Pons (tissue), 1 donor: ENCODE measurements around the gene MEX3A.
A peak's percentile ranks its signal among the peaks of the same experiment; 100 is the strongest.
"Not testable (repeated sequence)": the region's sequence is repeated elsewhere in the genome, so short reads cannot be mapped to it uniquely, and the experiment has no call there.

ENCODE experiments used
- DNase-seq: peaks from one replicate; pipeline ENCODE4 v3.0.0-alpha.2; 2016; ENCODE audit warnings: low spot score

MEX3A gene

GRCh38 chr1:156054500-156055280, 27.6 kb downstream of the MEX3A start, which contains the start of gene LAMTOR2:
Gene LAMTOR2, plus strand, starts transcription at chr1:156054782. Its CDS starts 108 bp downstream, at chr1:156054890.
- DNase-seq = peak; percentile 99

DNA sequence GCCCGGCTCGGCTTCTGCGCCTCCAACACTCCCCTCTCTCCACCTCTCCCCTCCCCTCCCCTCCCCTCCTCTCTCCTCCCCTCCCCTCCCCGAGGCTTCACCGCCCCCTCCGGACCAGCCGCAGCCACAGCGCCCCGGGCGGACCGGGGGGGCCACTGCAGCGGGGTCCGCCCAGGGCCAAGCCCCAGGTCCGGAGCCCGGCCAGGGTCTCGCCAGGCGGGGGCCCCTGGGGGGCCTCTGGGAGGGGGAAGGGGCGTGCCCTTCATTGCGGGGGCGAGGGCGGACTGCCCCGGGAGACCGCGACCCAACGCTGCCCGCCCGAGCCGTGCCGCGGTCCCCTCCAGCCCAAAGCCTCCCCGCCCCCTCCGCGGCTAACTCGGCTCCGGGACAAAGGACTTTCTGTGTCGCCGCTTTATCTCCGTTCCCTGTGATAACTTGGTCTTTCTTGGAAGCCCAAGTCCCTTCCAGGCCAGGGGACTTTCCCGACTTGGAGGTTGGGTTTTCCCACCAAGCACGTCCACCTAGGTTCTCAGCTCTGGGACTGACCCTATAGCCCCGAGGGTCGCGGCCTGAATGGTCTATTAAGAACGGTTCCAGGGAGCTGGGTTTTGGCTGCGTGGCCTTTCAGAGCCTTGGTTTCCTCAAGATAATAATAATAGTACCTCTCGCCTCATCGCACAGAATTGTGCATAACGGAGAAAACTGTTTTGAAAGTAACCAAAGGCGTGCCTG, 28.3 kb downstream of the MEX3A start, which contains the start of gene UBQLN4:
Gene UBQLN4 (minus strand): TSS at position 31 of the 732 bp plus-strand sequence. CDS start 97 bp downstream, outside the sequence.
- peak; percentile 86 for DNase-seq

DNA sequence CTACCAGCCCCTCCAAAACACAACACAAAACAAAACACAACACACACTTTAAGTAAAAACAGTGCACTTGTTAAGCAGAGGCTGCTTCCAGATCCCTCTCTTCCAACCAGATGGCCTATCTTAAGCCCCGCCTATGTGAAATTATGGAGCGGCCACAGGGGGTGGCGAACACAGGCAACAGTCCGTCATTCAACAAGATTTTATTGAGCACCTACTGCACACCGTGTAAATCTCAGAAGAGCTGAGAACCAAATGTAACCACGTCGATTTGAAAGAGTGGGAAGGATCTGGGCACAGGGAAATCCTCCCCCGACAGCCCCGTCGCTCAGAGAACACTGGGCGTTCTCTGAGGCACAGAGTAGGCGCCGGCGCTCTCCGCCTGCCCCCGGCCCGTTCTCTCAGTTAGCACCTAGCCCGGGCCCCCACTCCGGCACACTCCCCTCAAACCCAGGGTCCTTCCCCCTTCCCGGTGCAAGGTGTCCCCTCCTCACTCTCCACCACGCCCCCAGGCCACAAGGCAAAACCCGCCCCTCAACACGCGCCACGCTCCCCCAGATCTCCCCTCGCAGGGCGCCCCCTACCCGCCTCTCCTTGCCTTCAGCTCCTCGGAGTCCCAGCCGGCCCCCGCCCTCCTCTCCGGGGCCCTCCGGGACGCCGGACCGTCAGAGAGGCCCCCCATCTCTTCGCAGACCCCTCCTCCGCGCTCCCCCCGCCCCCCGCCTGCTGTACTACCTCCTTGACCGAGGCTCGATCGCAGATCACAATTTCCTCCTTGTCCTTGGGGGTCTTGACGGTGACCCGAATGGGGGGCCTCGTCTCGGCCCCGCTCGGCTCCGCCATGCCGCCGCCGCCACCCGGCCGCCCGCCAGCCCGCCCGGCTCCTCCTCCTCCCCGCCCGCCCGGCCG, 29.1 kb downstream of the MEX3A start:
- DNase-seq = peak; percentile 40

DNA sequence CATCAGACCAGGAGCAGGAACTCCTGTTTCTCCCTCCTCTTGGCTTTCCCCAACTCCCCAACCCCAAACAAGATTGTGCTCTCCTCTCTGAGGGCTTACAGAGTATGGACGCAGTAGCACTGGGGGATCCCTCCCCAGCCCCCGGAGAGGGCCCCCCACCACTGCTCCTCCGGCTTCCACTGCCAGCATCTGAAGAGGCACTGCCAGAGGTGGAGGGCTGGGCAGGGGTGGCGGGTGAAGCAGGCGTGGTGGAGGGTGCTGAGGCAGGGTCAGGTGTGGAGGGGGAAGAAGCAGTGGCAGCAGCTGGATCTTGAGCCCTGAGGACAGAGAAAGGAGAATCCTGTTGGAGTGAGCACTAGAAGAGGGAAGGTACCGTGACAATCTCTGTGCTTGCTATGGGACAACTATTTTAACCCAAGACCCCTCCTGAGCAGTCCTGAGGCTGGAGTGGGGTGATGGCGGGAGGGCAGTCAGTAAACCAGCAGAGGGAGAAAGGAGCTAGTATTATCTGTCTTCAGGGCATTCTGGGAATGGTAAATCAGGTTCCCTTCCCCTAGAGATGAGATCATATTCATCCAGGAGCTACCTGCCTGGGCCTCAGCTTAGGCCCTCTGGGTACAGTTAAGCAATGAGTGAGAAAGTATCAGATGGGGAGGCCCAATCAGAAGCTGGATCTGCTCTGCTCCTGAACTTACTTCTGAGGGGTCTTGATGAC, 31.1 kb downstream of the MEX3A start:
- DNase-seq = no peak

DNA sequence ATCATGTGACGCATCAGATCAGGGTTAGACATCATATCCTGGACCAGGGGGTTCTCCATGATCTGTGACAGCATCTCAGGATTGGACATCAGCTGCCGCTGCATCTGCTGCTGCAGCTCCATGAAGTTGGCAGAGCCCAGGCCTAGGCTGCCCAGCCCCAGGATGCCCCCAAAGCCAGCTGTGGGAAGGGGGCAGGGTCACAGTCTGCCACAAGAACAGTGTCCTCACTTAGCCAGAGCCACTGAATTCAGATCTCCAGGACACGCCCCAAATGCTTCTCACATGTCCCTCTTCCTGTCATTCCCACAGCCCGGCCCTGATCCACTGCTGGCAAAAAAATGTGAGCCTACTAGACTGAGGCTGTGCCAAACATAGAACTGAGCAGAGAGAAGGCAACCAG, 31.9 kb downstream of the MEX3A start:
- DNase-seq = peak; percentile 49

DNA sequence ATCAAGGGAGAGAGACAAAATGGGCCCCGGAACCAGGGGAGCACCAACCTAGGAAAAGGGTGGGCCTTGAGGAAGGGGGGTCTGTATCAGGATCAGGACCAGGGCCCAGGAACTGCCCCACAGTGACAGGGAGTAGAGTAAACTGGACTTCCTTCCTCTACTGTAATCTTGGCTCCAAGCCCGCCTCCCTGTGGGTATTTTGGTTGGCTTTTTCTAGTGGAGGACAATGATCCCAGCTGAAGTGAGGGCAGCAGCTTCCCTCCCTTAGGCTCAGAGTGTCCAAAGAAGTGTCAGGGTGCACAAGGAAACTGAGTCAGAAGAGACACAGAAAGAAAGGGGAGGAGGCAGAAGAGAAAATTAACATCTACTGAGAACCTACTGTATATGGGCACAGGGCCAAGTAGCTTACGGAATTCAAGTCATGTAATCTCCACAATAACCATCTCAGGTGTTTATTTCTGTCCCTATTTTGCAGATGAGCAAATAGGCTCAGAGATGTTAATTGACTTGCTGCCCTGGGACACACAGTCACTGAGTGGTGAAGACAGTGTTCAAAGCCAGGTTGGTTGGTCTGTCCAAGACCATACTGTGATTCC, 33.5 kb downstream of the MEX3A start:
- no peak for DNase-seq

DNA sequence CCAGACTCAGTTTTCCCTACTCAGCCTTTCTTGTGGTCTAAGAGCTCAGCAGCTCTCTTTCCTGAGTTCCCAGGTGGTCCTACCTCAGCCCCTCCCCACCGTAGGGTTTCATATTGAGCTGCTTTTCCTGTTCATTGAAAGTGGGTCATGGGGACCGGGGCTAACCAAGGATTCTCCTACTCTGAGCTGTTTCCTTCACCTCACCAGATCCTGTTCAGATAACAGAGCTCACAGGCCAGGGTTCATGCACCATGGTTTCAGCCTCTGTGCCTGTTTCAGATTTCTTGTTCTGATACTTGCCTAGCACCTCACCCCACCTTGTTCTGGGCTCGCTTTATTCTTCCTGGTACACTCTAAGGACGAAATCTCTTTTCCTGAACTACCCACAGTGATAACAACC, 37.2 kb downstream of the MEX3A start:
- no peak for DNase-seq

GRCh38 chr1:156042828-156043227, 39.4 kb downstream of the MEX3A start:
- no peak for DNase-seq

DNA sequence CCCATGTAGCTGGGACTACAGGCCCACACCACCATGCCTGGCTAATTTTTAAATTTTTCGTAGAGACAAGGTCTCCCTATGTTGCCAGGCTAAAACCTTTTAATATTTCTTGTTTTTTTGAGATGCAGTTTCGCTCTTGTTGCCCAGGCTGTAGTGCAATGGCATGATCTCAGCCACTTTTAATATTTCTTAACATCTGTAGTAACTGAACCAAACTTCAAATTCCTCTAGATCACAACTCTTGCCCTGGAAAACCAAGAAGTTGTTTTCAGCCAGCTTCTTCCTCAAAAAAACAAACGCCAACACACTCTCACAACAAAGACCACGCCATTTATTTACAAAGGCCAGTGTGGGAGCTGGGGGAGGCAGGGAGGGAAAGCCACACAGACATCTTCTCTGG, 47.3 kb downstream of the MEX3A start:
- not testable (repeated sequence) for DNase-seq

DNA sequence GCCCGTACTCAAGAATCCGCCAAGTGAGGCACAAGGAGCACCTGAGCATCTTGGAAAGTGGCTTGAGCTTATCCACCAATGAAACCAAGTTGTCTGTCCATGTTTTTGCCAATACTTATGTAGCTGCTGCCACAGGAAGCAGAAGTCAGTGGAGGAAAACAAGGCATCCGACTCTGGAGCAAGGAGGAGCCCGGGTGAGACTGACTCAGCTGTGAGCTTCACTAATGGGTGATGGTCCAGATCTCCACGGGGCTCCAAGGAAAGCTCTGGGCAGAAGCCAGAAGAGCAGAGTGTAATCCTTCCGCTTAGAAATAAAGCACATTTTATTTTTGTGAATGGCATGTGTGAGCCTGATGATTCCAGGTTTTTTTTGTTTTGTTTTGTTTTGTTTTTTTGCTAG, 49.3 kb downstream of the MEX3A start:
- no peak for DNase-seq

GRCh38 chr1:156026588-156026987, 55.7 kb downstream of the MEX3A start:
- DNase-seq = no peak

DNA sequence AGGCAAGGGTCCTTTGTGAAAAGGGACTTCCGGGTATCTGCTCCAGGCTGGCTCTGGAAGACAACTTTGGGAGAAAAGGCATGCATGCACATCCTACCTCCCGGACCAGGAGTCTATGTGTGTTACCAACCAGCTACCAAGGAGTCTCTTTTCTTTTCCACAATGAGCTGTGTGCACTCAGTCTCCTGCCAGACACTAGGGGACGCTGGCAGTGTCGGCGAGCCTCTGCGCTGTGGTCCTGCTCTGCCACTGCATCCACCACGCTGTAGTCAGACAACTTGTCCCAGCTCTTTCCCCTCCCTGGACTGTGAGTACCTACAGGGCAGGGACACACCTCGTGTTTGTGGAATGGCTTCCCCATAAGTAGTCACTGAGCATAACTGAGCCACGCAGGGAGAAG, 56.4 kb downstream of the MEX3A start:
- DNase-seq = no peak

DNA sequence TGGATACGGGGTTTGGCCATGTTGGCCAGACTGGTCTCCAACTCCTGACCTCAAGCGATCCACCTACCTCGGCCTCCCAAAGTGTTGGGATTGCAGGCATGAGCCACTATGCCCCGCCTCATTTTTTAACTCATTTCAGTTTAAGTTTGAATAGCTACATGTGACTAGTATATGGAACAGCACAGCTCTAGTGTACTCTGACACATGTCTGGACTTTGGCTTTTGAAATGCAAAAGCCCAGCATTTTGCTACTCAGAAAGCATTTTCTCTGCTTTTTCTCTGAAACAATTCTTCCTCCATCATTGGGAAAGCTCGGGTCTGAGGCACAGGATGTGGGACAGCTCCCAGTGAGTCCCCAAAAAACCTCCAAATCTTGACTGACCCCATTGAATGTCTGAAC, 57.5 kb downstream of the MEX3A start:
- DNase-seq = no peak
